HepG2 (cell line): Measurements from ENCODE around the gene DMPK. TPM values are rescaled to one million over a fixed set of nuclear protein-coding genes. Genes with fewer than 3 reads are reported as not detected.

Source experiments
- CREM ChIP-seq, 2 experiments: sonication (generic) in 1 of 2; formaldehyde crosslinking in 1 of 2; IDR thresholded peaks; 2 replicates each; pipeline versions ENCODE4 v1.4.0 to v1.6.1; 2016 to 2020; ENCODE audit warnings: antibody characterized with exemption in 1 of 2, mild to moderate bottlenecking in 1 of 2, missing genetic modification reagents in 1 of 2
- CSRNP2 ChIP-seq: sonication (generic); formaldehyde crosslinking; conservative IDR thresholded peaks from 2 replicates; pipeline ENCODE4 v1.8.0; 2022; ENCODE audit warnings: low read depth, missing genetic modification reagents
- FOSL2 ChIP-seq: sonication (generic); formaldehyde crosslinking; IDR thresholded peaks from 2 replicates; pipeline ENCODE4 v1.4.0; 2020; ENCODE audit warnings: missing genetic modification reagents
- FOXO4 ChIP-seq: sonication (generic); formaldehyde crosslinking; conservative IDR thresholded peaks from 2 replicates; pipeline ENCODE4 v1.8.1; 2023; ENCODE audit warnings: missing genetic modification reagents
- LCORL ChIP-seq, 2 experiments: fragments of 450-650 bp in 1 of 2; sonication (generic) in 1 of 2; formaldehyde crosslinking in 1 of 2; IDR thresholded peaks; 2 replicates each; pipeline versions ENCODE4 v1.5.0 to v1.6.1; 2017 to 2020; ENCODE audit warnings: antibody characterized with exemption in 1 of 2, missing genetic modification reagents in 1 of 2
- NONO ChIP-seq, 2 experiments: fragments of 450-650 bp in 1 of 2; sonication (generic) in 1 of 2; formaldehyde crosslinking in 1 of 2; IDR thresholded peaks in 1 of 2; conservative IDR thresholded peaks in 1 of 2; 2 replicates each; pipeline versions ENCODE4 v1.6.1 to v1.8.0; 2017 to 2022; ENCODE audit warnings: mild to moderate bottlenecking in 1 of 2, missing genetic modification reagents in 1 of 2, moderate library complexity in 1 of 2
- NR1H2 ChIP-seq: sonication (generic); formaldehyde crosslinking; IDR thresholded peaks from 2 replicates; pipeline ENCODE4 v1.8.1; 2022; ENCODE audit warnings: low read depth, missing genetic modification reagents, borderline replicate concordance
- NR2F1 ChIP-seq, 2 experiments: fragments of 450-650 bp in 1 of 2; formaldehyde crosslinking in 1 of 2; IDR thresholded peaks; 2 replicates each; pipeline versions ENCODE4 v1.5.0 to v1.6.1; 2016 to 2020; ENCODE audit warnings: mild to moderate bottlenecking in 1 of 2, missing compliant biosample characterization in 1 of 2, missing genetic modification reagents in 1 of 2, moderate library complexity in 1 of 2
- PCBP2 ChIP-seq: fragments of 200-400 bp; formaldehyde crosslinking; optimal IDR thresholded peaks from 2 replicates; pipeline ENCODE3; 2018; ENCODE audit warnings: low read length, low read depth; ENCODE audit not compliant: poor library complexity, severe bottlenecking
- SALL1 ChIP-seq: sonication (generic); formaldehyde crosslinking; IDR thresholded peaks from 2 replicates; pipeline ENCODE4 v1.8.0; 2022; ENCODE audit warnings: mild to moderate bottlenecking, missing genetic modification reagents
- SIX4 ChIP-seq: sonication (generic); formaldehyde crosslinking; IDR thresholded peaks from 2 replicates; pipeline ENCODE4 v1.4.0; 2020; ENCODE audit warnings: missing genetic modification reagents
- SP5 ChIP-seq: IDR thresholded peaks from 2 replicates; pipeline ENCODE4 v1.6.1; 2016; ENCODE audit warnings: low read depth, borderline replicate concordance
- TEAD2 ChIP-seq: sonication (generic); formaldehyde crosslinking; IDR thresholded peaks from 2 replicates; pipeline ENCODE4 v1.9.0; 2021; ENCODE audit warnings: missing genetic modification reagents
- TP53 ChIP-seq: sonication (generic); formaldehyde crosslinking; conservative IDR thresholded peaks from 2 replicates; pipeline ENCODE4 v1.4.0; 2020; ENCODE audit warnings: missing genetic modification reagents
- ZFX ChIP-seq: sonication (generic); formaldehyde crosslinking; IDR thresholded peaks from 2 replicates; pipeline ENCODE4 v1.4.0; 2020; ENCODE audit warnings: mild to moderate bottlenecking, low read depth, missing genetic modification reagents, moderate library complexity
- ZHX1 ChIP-seq: sonication (generic); formaldehyde crosslinking; IDR thresholded peaks from 2 replicates; pipeline ENCODE4 v1.8.1; 2022; ENCODE audit warnings: low read depth, mild to moderate bottlenecking, missing genetic modification reagents
- ZNF18 ChIP-seq: sonication (generic); formaldehyde crosslinking; IDR thresholded peaks from 2 replicates; pipeline ENCODE4 v1.8.0; 2022; ENCODE audit warnings: mild to moderate bottlenecking, missing genetic modification reagents; ENCODE audit not compliant: insufficient replicate concordance
- ZSCAN29 ChIP-seq: sonication (generic); formaldehyde crosslinking; conservative IDR thresholded peaks from 2 replicates; pipeline ENCODE4 v1.4.0; 2020; ENCODE audit warnings: mild to moderate bottlenecking, missing genetic modification reagents
- polyA plus RNA-seq, 8 experiments: library from polyadenylated mRNA; depleted of rRNA in 3 of 8; stranded (reverse) in 7 of 8; unstranded in 1 of 8; fragments of >200 nt; fragmentation: Illumina TruSeq in 4 of 8; extraction: Trizol in 4 of 8; gene quantifications; 2 replicates each; pipeline versions ENCODE4 v1.2.1 to v1.2.3, GENCODE V29; 2011 to 2016; ENCODE audit warnings: low read depth in 4 of 8, missing spikeins in 1 of 8, mixed read lengths in 1 of 8; ENCODE audit not compliant: insufficient read depth in 1 of 8
- total RNA-seq, 5 experiments: library from RNA; depleted of rRNA; stranded (reverse); fragments of >200 nt; fragmentation: Illumina TruSeq; extraction: Trizol; gene quantifications; 2 replicates each; pipeline ENCODE4 v1.2.3, GENCODE V29; 2016; ENCODE audit warnings: low read depth in 1 of 5

The DMPK gene
- total and polyA plus RNA-seq, 2 of the 13 experiments (the other 11 are each of a cell fraction or from before 2014, with no cell fraction given), result 5.3 to 8.8 TPM

GRCh38 chr19:45781214-45782161 is 802 bp downstream of the DMPK start (continued):
- TF ChIP-seq NONO (IDR thresholded peaks at IDR 0.05) (no peak), NONO (CRISPR knock-in tag; conservative IDR thresholded peaks at IDR 0.05) (0 out of 2 replicates have a peak, but pooled peaks have one; percentile 33), ZNF18 (CRISPR knock-in tag) (no peak), TEAD2 (CRISPR knock-in tag) (no peak), NR1H2 (CRISPR knock-in tag) (no peak), SALL1 (CRISPR knock-in tag) (no peak; the same call in 1 of the 2 replicates), ZHX1 (CRISPR knock-in tag) (no peak), LCORL (IDR thresholded peaks at IDR 0.05) (no peak), LCORL (CRISPR knock-in tag; IDR thresholded peaks at IDR 0.05) (no peak), ZSCAN29 (CRISPR knock-in tag) (no peak), SP5 (CRISPR knock-in tag) (no peak), PCBP2 (no peak), TP53 (CRISPR knock-in tag) (no peak), NR2F1 (CRISPR knock-in tag; IDR thresholded peaks at IDR 0.05) (peak; percentile 64 to 82), CREM (IDR thresholded peaks at IDR 0.05) (no peak), CREM (CRISPR knock-in tag; IDR thresholded peaks at IDR 0.05) (no peak), SIX4 (no peak), CSRNP2 (CRISPR knock-in tag) (no peak), ZFX (no peak), FOSL2 (CRISPR knock-in tag) (peak; percentile 51), FOXO4 (CRISPR knock-in tag) (no peak)
